Measurements from ENCODE around the gene SIX6. TPM values are rescaled to one million over a fixed set of nuclear protein-coding genes. Genes with fewer than 3 reads are reported as not detected.

SIX6 gene
- total and polyA plus RNA-seq, 10 of the 15 experiments (the other 5 are each of a cell fraction or from before 2014, with no cell fraction given) = not detected

- WGBS (ENCODE audit: insufficient coverage, insufficient replicate concordance, low lambda C conversion rate, missing lambda C conversion rate) = 36% methylated on average over 3 of the region's 3 CpGs
- ChIA-PET CTCF (interaction anchor here (1.0 kb wide), 1 partner anchor 24 kb away, joined by 7 read pairs; no protein-coding TSS in a partner anchor), RAD21 (ENCODE audit: unreplicated experiment) (no interaction called here), SMC1A (ENCODE audit: uncharacterized antibody, unreplicated experiment) (no interaction called here), POLR2A (no interaction called here)
- TF ChIP-seq E4F1 (IDR thresholded peaks at IDR 0.05; ENCODE audit: borderline replicate concordance, partially characterized antibody) (no peak), POLR2AphosphoS2 (IDR thresholded peaks at IDR 0.05; ENCODE audit: low read depth, low read length) (no peak), ZNF217 (IDR thresholded peaks at IDR 0.05) (no peak), CEBPB (IDR thresholded peaks at IDR 0.05; ENCODE audit: borderline replicate concordance in 1 of 2, low read depth in 2 of 2, low read length in 2 of 2) (no peak), FOS (IDR thresholded peaks at IDR 0.05; ENCODE audit: borderline replicate concordance, extremely low read depth, insufficient read length) (no peak), MTA3 (IDR thresholded peaks at IDR 0.05; ENCODE audit: borderline replicate concordance, low read length) (no peak), KDM1A (IDR thresholded peaks at IDR 0.05; ENCODE audit: borderline replicate concordance) (no peak), KAT2A (conservative IDR thresholded peaks at IDR 0.05; ENCODE audit: control insufficient read depth, low read depth, low read length) (no peak), SUZ12 (IDR thresholded peaks at IDR 0.05; ENCODE audit: unreplicated experiment) (no peak), TCF7 (IDR thresholded peaks at IDR 0.05; ENCODE audit: borderline replicate concordance) (no peak), ZBTB11 (CRISPR knock-in tag; IDR thresholded peaks at IDR 0.05) (no peak), ZNF24 (IDR thresholded peaks at IDR 0.05) (no peak), PAX8 (IDR thresholded peaks at IDR 0.05) (no peak), WRNIP1 (IDR thresholded peaks at IDR 0.05; ENCODE audit: borderline replicate concordance, low read depth, low read length) (no peak), FOXM1 (IDR thresholded peaks at IDR 0.05; ENCODE audit: low read depth, low read length) (no peak)
- Histone ChIP-seq H4K20me1 (ENCODE audit: control insufficient read depth, insufficient read depth) (no peaks in the 10 kb centered on the region), H3K9ac (ENCODE audit: control insufficient read depth, insufficient read depth, low read length) (no peak overlapping the region), H3K4me1 (ENCODE audit: control insufficient read depth, insufficient read depth, low read length) (no peaks in the 10 kb centered on the region), H3K27me3 (replicated peaks in 1 of 2; ENCODE audit: control insufficient read depth in 2 of 2, insufficient read depth in 2 of 2, low read length in 1 of 2) (no peaks in the 10 kb centered on the region), H3K9me3 (replicated peaks; ENCODE audit: control insufficient read depth, insufficient read depth, low read length) (no peaks in the 10 kb centered on the region), H3K79me2 (ENCODE audit: control insufficient read depth, insufficient read depth, low read length) (no peaks in the 10 kb centered on the region), H3K36me3 (ENCODE audit: control insufficient read depth in 2 of 2, insufficient read depth in 2 of 2, low read length in 1 of 2) (no peaks in the 10 kb centered on the region), H2AFZ (ENCODE audit: control insufficient read depth, low read depth, low read length) (no peak overlapping the region), H3K27ac (ENCODE audit: control insufficient read depth, insufficient read depth) (no peak overlapping the region), H3K4me3 (no peak overlapping the region), H3K4me2 (ENCODE audit: control insufficient read depth, insufficient read depth) (no peak overlapping the region)
- BruUV-seq (replicated peaks) = no TSS peak
- intact Hi-C loops (cut with micrococcal nuclease; ENCODE audit: unreplicated experiment) = no loop called here
- DNase-seq (ENCODE audit: low read depth, low spot score) (no peak), FAIRE-seq (no peak), ATAC-seq (no peak)
- in situ Hi-C loops (cut with MboI) = no loop called here
Measured at GRCh38 chr14:60532442-60532841, 23.5 kb downstream of the SIX6 start.
